ENCODE measurements around the gene CELA2B. TPM values are rescaled to one million over a fixed set of nuclear protein-coding genes. Genes with fewer than 3 reads are reported as not detected.

Gene CELA2B
- total RNA-seq, 1 experiment from 2014 or later = not detected

- ChIA-PET POLR2A (ENCODE audit: unreplicated experiment) (no interaction called here), CTCF (no interaction called here)
- Histone ChIP-seq H3K9me3 (ENCODE audit: insufficient read depth, low read depth) (no peaks in the 10 kb centered on the region), H2AFZ (no peak overlapping the region), H3K79me2 (ENCODE audit: low read depth) (no peaks in the 10 kb centered on the region), H3K27ac (no peak overlapping the region), H3F3A (ENCODE audit: insufficient read depth, low read depth) (no peaks in the 10 kb centered on the region), H3K36me3 (ENCODE audit: low read depth) (no peaks in the 10 kb centered on the region), H3K4me1 (replicated peaks; ENCODE audit: insufficient read depth) (no peaks in the 10 kb centered on the region), H3K9me2 (ENCODE audit: insufficient read depth) (no peaks in the 10 kb centered on the region), H3K4me2 (no peak overlapping the region), H4K20me1 (ENCODE audit: insufficient read depth) (no peaks in the 10 kb centered on the region), H3K27me3 (ENCODE audit: insufficient read depth, low read depth) (no peaks in the 10 kb centered on the region), H3K4me3 (no peak overlapping the region)
- DNase-seq = no peak
- intact Hi-C loops (cut with micrococcal nuclease; ENCODE audit: unreplicated experiment) = no loop called here
- no TSS peak for BruUV-seq (replicated peaks)
- no peak for TF ChIP-seq EZH2 (IDR thresholded peaks at IDR 0.05; ENCODE audit: low read depth)
- TF ChIP-seq CTCF (conservative IDR thresholded peaks at IDR 0.05) = no peak
Measured at GRCh38 chr1:15472587-15472986, 3.3 kb upstream of the CELA2B start.

- no TSS peak for BruUV-seq (replicated peaks)
- Histone ChIP-seq H3K27ac (no peak overlapping the region), H3K27me3 (ENCODE audit: insufficient read depth, low read depth) (no peaks in the 10 kb centered on the region), H2AFZ (no peak overlapping the region), H3K4me2 (no peak overlapping the region), H3K9me3 (ENCODE audit: insufficient read depth, low read depth) (no peaks in the 10 kb centered on the region), H4K20me1 (ENCODE audit: insufficient read depth) (no peaks in the 10 kb centered on the region), H3K36me3 (ENCODE audit: low read depth) (no peaks in the 10 kb centered on the region), H3K79me2 (ENCODE audit: low read depth) (no peaks in the 10 kb centered on the region), H3K4me3 (no peak overlapping the region), H3K9me2 (ENCODE audit: insufficient read depth) (no peaks in the 10 kb centered on the region), H3F3A (ENCODE audit: insufficient read depth, low read depth) (no peaks in the 10 kb centered on the region), H3K4me1 (replicated peaks; ENCODE audit: insufficient read depth) (no peaks in the 10 kb centered on the region)
- intact Hi-C loops (cut with micrococcal nuclease; ENCODE audit: unreplicated experiment) = no loop called here
- TF ChIP-seq CTCF (conservative IDR thresholded peaks at IDR 0.05) (no peak), EZH2 (IDR thresholded peaks at IDR 0.05; ENCODE audit: low read depth) (no peak)
- no peak for DNase-seq
- CTCF ChIA-PET = no interaction called here
- POLR2A ChIA-PET (ENCODE audit: unreplicated experiment) = no interaction called here
Measured at GRCh38 chr1:15476927-15477326, 1.0 kb downstream of the CELA2B start.

- intact Hi-C loops (cut with micrococcal nuclease; ENCODE audit: unreplicated experiment) = no loop called here
- H3K27me3 ChIP-seq (ENCODE audit: insufficient read depth, low read depth) = no peaks in the 10 kb centered on the region
Measured at GRCh38 chr1:15477646-15478212, 1.8 kb downstream of the CELA2B start.

More at GRCh38 chr1:15477646-15478212, 1.8 kb downstream of the CELA2B start:
- Histone ChIP-seq H3K4me3 (no peak overlapping the region), H3K36me3 (ENCODE audit: low read depth) (no peaks in the 10 kb centered on the region), H3K9me3 (ENCODE audit: insufficient read depth, low read depth) (no peaks in the 10 kb centered on the region), H3F3A (ENCODE audit: insufficient read depth, low read depth) (no peaks in the 10 kb centered on the region), H3K27ac (no peak overlapping the region), H3K79me2 (ENCODE audit: low read depth) (no peaks in the 10 kb centered on the region), H3K4me1 (replicated peaks; ENCODE audit: insufficient read depth) (no peaks in the 10 kb centered on the region), H4K20me1 (ENCODE audit: insufficient read depth) (no peaks in the 10 kb centered on the region), H3K9me2 (ENCODE audit: insufficient read depth) (no peaks in the 10 kb centered on the region), H2AFZ (no peak overlapping the region), H3K4me2 (no peak overlapping the region)
- TF ChIP-seq EZH2 (IDR thresholded peaks at IDR 0.05; ENCODE audit: low read depth) = no peak
- no peak for TF ChIP-seq CTCF (conservative IDR thresholded peaks at IDR 0.05)
- DNase-seq = no peak
- POLR2A ChIA-PET (ENCODE audit: unreplicated experiment) = no interaction called here
- no TSS peak for BruUV-seq (replicated peaks)
- CTCF ChIA-PET = no interaction called here

All from PC-9 (cell line).